HG02885 (cell line): ENCODE data around the gene MUS81.

Experiments
- ATAC-seq: cut with Tn5 transposase; IDR thresholded peaks from one replicate; pipeline ENCODE4 v1.9.1; 2021; ENCODE audit warnings: mild to moderate bottlenecking; ENCODE audit not compliant: unreplicated experiment, poor library complexity

Gene MUS81

GRCh38 chr11:65907878-65908277 lies 47.6 kb downstream of the MUS81 start:
- ATAC-seq, result no peak

DNA sequence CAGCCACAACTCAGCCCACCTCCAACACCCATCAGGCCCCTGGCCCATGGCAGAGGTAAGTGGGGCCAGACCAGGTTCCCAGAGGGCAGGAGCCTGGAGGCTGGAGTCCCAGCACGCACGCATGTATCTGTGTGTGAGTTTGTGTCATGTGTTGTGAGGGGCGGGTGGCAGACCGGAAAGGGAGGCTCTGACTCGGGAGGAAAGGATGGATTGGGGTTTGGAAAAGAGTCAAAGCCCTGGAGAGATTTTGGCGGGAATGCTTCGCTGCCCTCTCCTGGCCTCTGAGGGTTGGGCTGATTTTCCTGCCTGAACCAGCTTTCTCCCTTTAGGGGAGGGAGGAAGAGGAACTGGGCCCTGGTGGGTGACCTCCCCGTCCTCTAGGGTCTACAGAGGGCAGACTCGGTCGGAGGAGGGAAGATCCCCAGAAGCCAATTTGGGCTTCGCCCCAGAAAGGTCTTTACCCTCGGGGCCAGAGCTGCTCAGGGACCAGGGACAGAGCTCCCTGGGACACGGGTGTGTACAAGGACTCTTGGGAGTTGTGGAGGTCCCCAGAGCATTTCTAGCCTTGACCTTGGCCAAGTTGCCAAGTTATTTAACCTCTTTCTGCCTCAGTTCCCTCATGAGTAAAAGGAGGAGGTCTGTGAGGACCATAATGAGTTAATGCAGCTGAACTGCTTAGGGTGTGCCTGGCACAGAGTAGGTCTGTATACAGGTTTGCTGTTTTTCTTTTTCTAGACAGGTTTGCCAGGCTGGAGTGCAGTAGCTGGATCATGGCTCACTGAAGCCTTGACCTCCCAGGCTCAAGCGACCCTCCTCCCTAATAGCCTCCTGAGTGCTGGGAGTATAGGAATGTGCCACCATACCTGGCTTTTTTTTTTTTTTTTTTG lies 51.7 kb downstream of the MUS81 start:
- ATAC-seq, result no peak

DNA sequence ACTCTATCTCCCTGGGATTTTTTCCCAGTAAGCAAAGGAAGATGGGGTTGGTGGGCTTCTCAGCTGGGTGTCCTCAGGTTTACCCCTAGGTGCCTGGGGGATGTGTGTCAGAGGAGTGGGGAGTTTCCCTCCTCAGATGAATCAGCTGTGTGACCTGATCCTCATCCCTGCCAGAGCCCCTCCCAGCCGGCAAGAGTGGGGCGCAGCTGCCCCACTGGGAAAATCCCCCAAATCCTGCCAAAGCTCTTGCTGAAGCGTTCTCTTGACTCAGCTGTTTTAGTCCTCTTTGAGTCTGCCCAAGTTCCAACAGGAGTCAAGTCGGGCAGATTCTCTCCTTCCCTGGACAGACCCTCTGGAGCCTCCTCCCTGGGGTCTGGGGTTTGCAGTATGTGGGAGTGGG lies 52.6 kb downstream of the MUS81 start:
- ATAC-seq, result no peak

GRCh38 chr11:65915101-65915820 lies 55.0 kb downstream of the MUS81 start:
- ATAC-seq, result no peak

DNA sequence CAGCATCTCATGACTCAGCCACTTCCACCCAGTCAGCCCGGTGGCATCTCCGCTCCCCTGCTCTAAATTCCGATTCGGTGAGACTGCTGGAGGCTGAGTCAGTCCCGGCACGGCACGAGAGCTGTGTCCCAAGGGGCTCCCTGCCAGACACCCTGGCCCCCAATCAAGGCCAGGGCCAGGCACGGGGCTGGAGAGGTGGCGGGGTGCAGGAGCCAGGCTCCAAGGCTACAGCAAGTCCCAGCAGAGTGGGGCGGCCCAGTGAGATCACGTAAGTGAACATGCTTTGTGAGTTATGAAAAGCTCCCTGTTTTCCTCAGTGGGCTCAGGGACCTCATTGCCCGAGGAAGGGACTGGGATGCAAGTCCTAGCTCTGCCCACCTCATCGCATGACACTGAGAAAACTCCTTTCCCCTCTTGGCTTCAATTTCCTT lies 55.6 kb downstream of the MUS81 start:
- ATAC-seq, result no peak
